Measurements from ENCODE around the gene CPNE4. TPM values are rescaled to one million over a fixed set of nuclear protein-coding genes. Genes with fewer than 3 reads are reported as not detected.

The CPNE4 gene
- polyA plus RNA-seq, 4 donors: 0.66 to 4.8 TPM; not detected in 2

GRCh38 chr3:131806736-131807135 lies 228.1 kb downstream of the CPNE4 start:
- H3K9me3 ChIP-seq (ENCODE audit: control insufficient read depth in 2 of 2, insufficient read depth in 1 of 2, low read depth in 1 of 2, low read length in 1 of 2): no peaks in the 10 kb centered on the region
- 50 to 65% (median 55%) methylated on average over 4 of the region's 4 CpGs for WGBS, 3 donors
- no peak overlapping the region for H3K4me3 ChIP-seq (ENCODE audit: low read depth in 1 of 3, low read length in 3 of 3)
- no peaks in the 10 kb centered on the region for H3K27me3 ChIP-seq (ENCODE audit: control insufficient read depth in 3 of 3, insufficient read depth in 3 of 3, low read length in 3 of 3)
- H3K36me3 ChIP-seq (ENCODE audit: control insufficient read depth in 3 of 3, insufficient read depth in 2 of 3, low read depth in 1 of 3, low read length in 3 of 3): no peaks in the 10 kb centered on the region
- DNase-seq (no peak), FAIRE-seq (no peak)
- H3K27ac ChIP-seq (ENCODE audit: low read depth in 1 of 3, low read length in 2 of 3): no peak overlapping the region
- H3K4me1 ChIP-seq (ENCODE audit: control insufficient read depth in 3 of 3, insufficient read depth in 2 of 3, low read depth in 1 of 3, low read length in 2 of 3): no peaks in the 10 kb centered on the region

GRCh38 chr3:131804565-131805133 lies 230.2 kb downstream of the CPNE4 start:
- H3K27ac ChIP-seq (ENCODE audit: low read depth in 1 of 3, low read length in 2 of 3): no peak overlapping the region
- no peak for FAIRE-seq
- DNase-seq: no peak
- no peak overlapping the region for H3K4me3 ChIP-seq (ENCODE audit: low read depth in 1 of 3, low read length in 3 of 3)
- no peaks in the 10 kb centered on the region for H3K27me3 ChIP-seq (ENCODE audit: control insufficient read depth in 3 of 3, insufficient read depth in 3 of 3, low read length in 3 of 3)
- WGBS, 3 donors: 58 to 71% (median 61%) methylated on average over 3 of the region's 3 CpGs
- no peaks in the 10 kb centered on the region for H3K4me1 ChIP-seq (ENCODE audit: control insufficient read depth in 3 of 3, insufficient read depth in 2 of 3, low read depth in 1 of 3, low read length in 2 of 3)
- H3K36me3 ChIP-seq (ENCODE audit: control insufficient read depth in 3 of 3, insufficient read depth in 2 of 3, low read depth in 1 of 3, low read length in 3 of 3): no peaks in the 10 kb centered on the region
- H3K9me3 ChIP-seq (ENCODE audit: control insufficient read depth in 2 of 2, insufficient read depth in 1 of 2, low read depth in 1 of 2, low read length in 1 of 2): no peaks in the 10 kb centered on the region

- no peak for FAIRE-seq
- no peak for DNase-seq
- no peak overlapping the region for H3K4me3 ChIP-seq (ENCODE audit: low read depth in 1 of 3, low read length in 3 of 3)
- H3K36me3 ChIP-seq (ENCODE audit: control insufficient read depth in 3 of 3, insufficient read depth in 2 of 3, low read depth in 1 of 3, low read length in 3 of 3): no peaks in the 10 kb centered on the region
- no peaks in the 10 kb centered on the region for H3K9me3 ChIP-seq (ENCODE audit: control insufficient read depth in 2 of 2, insufficient read depth in 1 of 2, low read depth in 1 of 2, low read length in 1 of 2)
- no peaks in the 10 kb centered on the region for H3K4me1 ChIP-seq (ENCODE audit: control insufficient read depth in 3 of 3, insufficient read depth in 2 of 3, low read depth in 1 of 3, low read length in 2 of 3)
- no peaks in the 10 kb centered on the region for H3K27me3 ChIP-seq (ENCODE audit: control insufficient read depth in 3 of 3, insufficient read depth in 3 of 3, low read length in 3 of 3)
- WGBS, 3 donors: 55 to 87% (median 63%) methylated on average over 1 of the region's 1 CpG
- no peak overlapping the region for H3K27ac ChIP-seq (ENCODE audit: low read depth in 1 of 3, low read length in 2 of 3)
Observed at GRCh38 chr3:131803113-131803512, 231.7 kb downstream of the CPNE4 start.

GRCh38 chr3:131802029-131802428 lies 232.8 kb downstream of the CPNE4 start:
- no peaks in the 10 kb centered on the region for H3K4me1 ChIP-seq (ENCODE audit: control insufficient read depth in 3 of 3, insufficient read depth in 2 of 3, low read depth in 1 of 3, low read length in 2 of 3)
- no peaks in the 10 kb centered on the region for H3K27me3 ChIP-seq (ENCODE audit: control insufficient read depth in 3 of 3, insufficient read depth in 3 of 3, low read length in 3 of 3)
- 78 to 82% (median 78%) methylated on average over 3 of the region's 3 CpGs for WGBS, 3 donors
- DNase-seq: no peak
- no peak overlapping the region for H3K27ac ChIP-seq (ENCODE audit: low read depth in 1 of 3, low read length in 2 of 3)
- no peak for FAIRE-seq
- H3K36me3 ChIP-seq (ENCODE audit: control insufficient read depth in 3 of 3, insufficient read depth in 2 of 3, low read depth in 1 of 3, low read length in 3 of 3): no peaks in the 10 kb centered on the region
- no peak overlapping the region for H3K4me3 ChIP-seq (ENCODE audit: low read depth in 1 of 3, low read length in 3 of 3)
- no peaks in the 10 kb centered on the region for H3K9me3 ChIP-seq (ENCODE audit: control insufficient read depth in 2 of 2, insufficient read depth in 1 of 2, low read depth in 1 of 2, low read length in 1 of 2)

GRCh38 chr3:131801566-131801965 lies 233.2 kb downstream of the CPNE4 start:
- H3K9me3 ChIP-seq (ENCODE audit: control insufficient read depth in 2 of 2, insufficient read depth in 1 of 2, low read depth in 1 of 2, low read length in 1 of 2): no peaks in the 10 kb centered on the region
- H3K27ac ChIP-seq (ENCODE audit: low read depth in 1 of 3, low read length in 2 of 3): no peak overlapping the region
- no peaks in the 10 kb centered on the region for H3K27me3 ChIP-seq (ENCODE audit: control insufficient read depth in 3 of 3, insufficient read depth in 3 of 3, low read length in 3 of 3)
- FAIRE-seq (no peak), DNase-seq (no peak)
- WGBS, 3 donors: 71 to 86% (median 81%) methylated on average over 4 of the region's 4 CpGs
- no peaks in the 10 kb centered on the region for H3K4me1 ChIP-seq (ENCODE audit: control insufficient read depth in 3 of 3, insufficient read depth in 2 of 3, low read depth in 1 of 3, low read length in 2 of 3)
- no peaks in the 10 kb centered on the region for H3K36me3 ChIP-seq (ENCODE audit: control insufficient read depth in 3 of 3, insufficient read depth in 2 of 3, low read depth in 1 of 3, low read length in 3 of 3)
- no peak overlapping the region for H3K4me3 ChIP-seq (ENCODE audit: low read depth in 1 of 3, low read length in 3 of 3)

GRCh38 chr3:131797776-131798175 lies 237.0 kb downstream of the CPNE4 start:
- Histone ChIP-seq H3K27me3 (ENCODE audit: control insufficient read depth in 3 of 3, insufficient read depth in 3 of 3, low read length in 3 of 3) (no peaks in the 10 kb centered on the region), H3K27ac (ENCODE audit: low read depth in 1 of 3, low read length in 2 of 3) (no peak overlapping the region), H3K36me3 (ENCODE audit: control insufficient read depth in 3 of 3, insufficient read depth in 2 of 3, low read depth in 1 of 3, low read length in 3 of 3) (no peaks in the 10 kb centered on the region), H3K9me3 (ENCODE audit: control insufficient read depth in 2 of 2, insufficient read depth in 1 of 2, low read depth in 1 of 2, low read length in 1 of 2) (no peaks in the 10 kb centered on the region), H3K4me1 (ENCODE audit: control insufficient read depth in 3 of 3, insufficient read depth in 2 of 3, low read depth in 1 of 3, low read length in 2 of 3) (no peaks in the 10 kb centered on the region), H3K4me3 (ENCODE audit: low read depth in 1 of 3, low read length in 3 of 3) (no peak overlapping the region)
- no peak for DNase-seq
- FAIRE-seq: no peak
- 38 to 66% (median 62%) methylated on average over 1 of the region's 1 CpG for WGBS, 3 donors

- H3K9me3 ChIP-seq (ENCODE audit: control insufficient read depth in 2 of 2, insufficient read depth in 1 of 2, low read depth in 1 of 2, low read length in 1 of 2): no peaks in the 10 kb centered on the region
- H3K4me3 ChIP-seq (ENCODE audit: low read depth in 1 of 3, low read length in 3 of 3): no peak overlapping the region
- no peaks in the 10 kb centered on the region for H3K27me3 ChIP-seq (ENCODE audit: control insufficient read depth in 3 of 3, insufficient read depth in 3 of 3, low read length in 3 of 3)
- 45 to 52% (median 47%) methylated on average over 4 of the region's 4 CpGs for WGBS, 3 donors
- H3K27ac ChIP-seq (ENCODE audit: low read depth in 1 of 3, low read length in 2 of 3): no peak overlapping the region
- FAIRE-seq (no peak), DNase-seq (no peak)
- no peaks in the 10 kb centered on the region for H3K4me1 ChIP-seq (ENCODE audit: control insufficient read depth in 3 of 3, insufficient read depth in 2 of 3, low read depth in 1 of 3, low read length in 2 of 3)
- no peaks in the 10 kb centered on the region for H3K36me3 ChIP-seq (ENCODE audit: control insufficient read depth in 3 of 3, insufficient read depth in 2 of 3, low read depth in 1 of 3, low read length in 3 of 3)
Observed at GRCh38 chr3:131796558-131797198, 238.1 kb downstream of the CPNE4 start.

GRCh38 chr3:131796111-131796510 lies 238.7 kb downstream of the CPNE4 start:
- DNase-seq: no peak
- 80 to 85% (median 81%) methylated on average over 5 of the region's 5 CpGs for WGBS, 3 donors
- H3K4me1 ChIP-seq (ENCODE audit: control insufficient read depth in 3 of 3, insufficient read depth in 2 of 3, low read depth in 1 of 3, low read length in 2 of 3): no peaks in the 10 kb centered on the region
- H3K27me3 ChIP-seq (ENCODE audit: control insufficient read depth in 3 of 3, insufficient read depth in 3 of 3, low read length in 3 of 3): no peaks in the 10 kb centered on the region
- no peaks in the 10 kb centered on the region for H3K36me3 ChIP-seq (ENCODE audit: control insufficient read depth in 3 of 3, insufficient read depth in 2 of 3, low read depth in 1 of 3, low read length in 3 of 3)
- H3K4me3 ChIP-seq (ENCODE audit: low read depth in 1 of 3, low read length in 3 of 3): no peak overlapping the region
- H3K27ac ChIP-seq (ENCODE audit: low read depth in 1 of 3, low read length in 2 of 3): no peak overlapping the region
- no peak for FAIRE-seq
- H3K9me3 ChIP-seq (ENCODE audit: control insufficient read depth in 2 of 2, insufficient read depth in 1 of 2, low read depth in 1 of 2, low read length in 1 of 2): no peaks in the 10 kb centered on the region

Measured in small intestine (tissue), 7 donors.